IMR-90 (cell line): ENCODE results near the gene BMP10. TPM values are rescaled to one million over a fixed set of nuclear protein-coding genes. Genes with fewer than 3 reads are reported as not detected.
A peak's percentile ranks its signal among the peaks of the same experiment; 100 is the strongest.

Experiments used
- ATAC-seq: fragments of 200-7000 bp; cut with Tn5 transposase; 2 replicates; pipeline ENCODE4 v1.9.1; 2020; ENCODE audit warnings: low read depth, mild to moderate bottlenecking, moderate library complexity
- BruUV-seq: library from RNA; stranded (reverse); fragments of 400-500 nt; replicated peaks from 2 replicates; lab custom pipeline; 2021; lab: Mats Ljungman, UMichigan
- CTCF ChIA-PET: fragments of 300-600 bp; formaldehyde crosslinking; extraction: SDS; loops from one replicate; lab custom pipeline; 2021; ENCODE audit warnings: antibody characterized with exemption; lab: Yijun Ruan, JAX
- POLR2A ChIA-PET: fragments of 300-600 bp; sonication (Branson Sonifier 250); formaldehyde crosslinking; loops from one replicate; lab custom pipeline; 2022; ENCODE audit warnings: antibody characterized with exemption; ENCODE audit not compliant: unreplicated experiment; lab: Charles Lee
- DNase-seq: peaks from one replicate; pipeline ENCODE4 v3.0.0; 2013
- H2AFZ ChIP-seq: replicated peaks from 2 replicates; pipeline ENCODE3; 2013; ENCODE audit warnings: low read length, mild to moderate bottlenecking; ENCODE audit not compliant: poor library complexity
- H2AK5ac ChIP-seq: 2 replicates; pipeline ENCODE4 v1.6.1; 2013; ENCODE audit warnings: low read depth, low read length, inconsistent platforms
- H2AK9ac ChIP-seq: replicated peaks from 2 replicates; pipeline ENCODE3; 2013; ENCODE audit warnings: mild to moderate bottlenecking, low read depth, low read length, moderate library complexity; ENCODE audit not compliant: poor library complexity
- H2BK120ac ChIP-seq: 2 replicates; pipeline ENCODE4 v1.6.1; 2013; ENCODE audit warnings: low read depth, low read length, inconsistent platforms
- H2BK15ac ChIP-seq: 3 replicates; pipeline ENCODE4 v1.6.1; 2013; ENCODE audit warnings: low read depth, low read length, inconsistent platforms
- H2BK20ac ChIP-seq: 2 replicates; pipeline ENCODE4 v1.6.1; 2013; ENCODE audit warnings: low read depth, mild to moderate bottlenecking, inconsistent platforms, low read length, moderate library complexity
- H2BK5ac ChIP-seq: 2 replicates; pipeline ENCODE4 v1.6.1; 2013; ENCODE audit warnings: mild to moderate bottlenecking, low read depth, low read length, inconsistent platforms; ENCODE audit not compliant: poor library complexity, severe bottlenecking
- H3K14ac ChIP-seq: replicated peaks from 2 replicates; pipeline ENCODE4 v1.6.1; 2013; ENCODE audit warnings: low read depth, low read length, inconsistent platforms
- H3K18ac ChIP-seq: 2 replicates; pipeline ENCODE4 v1.6.1; 2013; ENCODE audit warnings: low read depth, low read length, control low read depth
- H3K23ac ChIP-seq: 2 replicates; pipeline ENCODE4 v1.6.1; 2013; ENCODE audit warnings: low read depth, low read length, inconsistent platforms
- H3K27ac ChIP-seq: 2 replicates; pipeline ENCODE4 v1.5.1; 2013; ENCODE audit warnings: mild to moderate bottlenecking, control low read depth, low read length; ENCODE audit not compliant: insufficient read depth
- H3K27me3 ChIP-seq: 2 replicates; pipeline ENCODE4 v1.6.1; 2013; ENCODE audit warnings: low read length; ENCODE audit not compliant: control insufficient read depth, insufficient read depth
- H3K36me3 ChIP-seq: 2 replicates; pipeline ENCODE4 v1.6.1; 2013; ENCODE audit warnings: low read length, mixed read lengths; ENCODE audit not compliant: control insufficient read depth, insufficient read depth
- H3K4ac ChIP-seq: 2 replicates; pipeline ENCODE4 v1.6.1; 2013; ENCODE audit warnings: low read depth, low read length, inconsistent platforms
- H3K4me1 ChIP-seq: 2 replicates; pipeline ENCODE4 v1.6.1; 2013; ENCODE audit warnings: low read length, mixed read lengths; ENCODE audit not compliant: control insufficient read depth, insufficient read depth
- H3K4me2 ChIP-seq: 2 replicates; pipeline ENCODE4 v1.6.1; 2013; ENCODE audit warnings: low read depth, mild to moderate bottlenecking, control low read depth, low read length, moderate library complexity
- H3K4me3 ChIP-seq: 2 replicates; pipeline ENCODE4 v1.5.1; 2013; ENCODE audit warnings: low read depth, mild to moderate bottlenecking, control low read depth, low read length, moderate library complexity; ENCODE audit not compliant: insufficient read depth
- H3K56ac ChIP-seq: 2 replicates; pipeline ENCODE4 v1.6.1; 2013; ENCODE audit warnings: low read length, inconsistent platforms; ENCODE audit not compliant: insufficient read depth; ENCODE audit errors: extremely low read depth
- H3K79me1 ChIP-seq, 2 experiments: 2 replicates each; pipeline ENCODE4 v1.6.1; 2013; ENCODE audit warnings: low read length in 2 of 2, inconsistent platforms in 1 of 2, low read depth in 1 of 2
- H3K9ac ChIP-seq: 2 replicates; pipeline ENCODE4 v1.6.1; 2013; ENCODE audit warnings: low read depth, low read length, control low read depth
- H3K9me1 ChIP-seq: 2 replicates; pipeline ENCODE4 v1.6.1; 2013; ENCODE audit warnings: low read length, inconsistent platforms; ENCODE audit not compliant: insufficient read depth
- H3K9me3 ChIP-seq: 2 replicates; pipeline ENCODE4 v1.6.1; 2013; ENCODE audit warnings: low read length; ENCODE audit not compliant: control insufficient read depth, insufficient read depth
- H4K20me1 ChIP-seq: 2 replicates; pipeline ENCODE4 v1.6.1; 2013; ENCODE audit warnings: low read length, inconsistent platforms; ENCODE audit not compliant: insufficient read depth
- H4K5ac ChIP-seq: 2 replicates; pipeline ENCODE4 v1.6.1; 2013; ENCODE audit warnings: mild to moderate bottlenecking, low read depth, low read length, control low read depth
- H4K8ac ChIP-seq, 2 experiments: 2 replicates each; pipeline ENCODE4 v1.6.1; 2013; ENCODE audit warnings: low read depth in 2 of 2, low read length in 2 of 2, control low read depth in 1 of 2, inconsistent platforms in 1 of 2
- H4K91ac ChIP-seq: 2 replicates; pipeline ENCODE4 v1.6.1; 2013; ENCODE audit warnings: low read depth, low read length, inconsistent platforms; ENCODE audit not compliant: insufficient read depth
- BHLHE40 ChIP-seq: fragments of 150-350 bp; IDR thresholded peaks from 2 replicates; pipeline ENCODE4 v1.6.1; 2016; ENCODE audit warnings: mild to moderate bottlenecking, low read depth, low read length
- CEBPB ChIP-seq: IDR thresholded peaks from 2 replicates; pipeline ENCODE4 v1.6.1; 2012; ENCODE audit warnings: low read depth, low read length, improper control_type of control experiment
- CHD1 ChIP-seq: IDR thresholded peaks from 2 replicates; pipeline ENCODE4 v1.6.1; 2012; ENCODE audit warnings: low read depth, low read length, improper control_type of control experiment
- CTCF ChIP-seq: conservative IDR thresholded peaks from 2 replicates; pipeline ENCODE4 v1.5.1; 2012; ENCODE audit warnings: mild to moderate bottlenecking, low read depth, low read length, improper control_type of control experiment
- ELK1 ChIP-seq: fragments of 150-350 bp; IDR thresholded peaks from 2 replicates; pipeline ENCODE4 v1.6.1; 2016; ENCODE audit warnings: low read depth, mild to moderate bottlenecking, low read length, moderate library complexity, borderline replicate concordance
- FOS ChIP-seq: fragments of 150-350 bp; IDR thresholded peaks from 2 replicates; pipeline ENCODE4 v1.6.1; 2016; ENCODE audit warnings: low read depth, low read length
- MAFK ChIP-seq: IDR thresholded peaks from 2 replicates; pipeline ENCODE4 v1.6.1; 2012; ENCODE audit warnings: low read depth, low read length, improper control_type of control experiment
- MAZ ChIP-seq: IDR thresholded peaks from 2 replicates; pipeline ENCODE4 v1.6.1; 2012; ENCODE audit warnings: low read depth, mild to moderate bottlenecking, low read length, improper control_type of control experiment, moderate library complexity, borderline replicate concordance
- MXI1 ChIP-seq: IDR thresholded peaks from 2 replicates; pipeline ENCODE4 v1.6.1; 2012; ENCODE audit warnings: low read depth, mild to moderate bottlenecking, low read length, moderate library complexity, borderline replicate concordance
- NFE2L2 ChIP-seq: fragments of 150-350 bp; IDR thresholded peaks from 2 replicates; pipeline ENCODE4 v1.6.1; 2016; ENCODE audit warnings: low read depth, mild to moderate bottlenecking, low read length
- POLR2A ChIP-seq: IDR thresholded peaks from 2 replicates; pipeline ENCODE4 v1.6.1; 2012; ENCODE audit warnings: mild to moderate bottlenecking, low read depth, low read length
- RAD21 ChIP-seq: IDR thresholded peaks from 2 replicates; pipeline ENCODE4 v1.6.1; 2012; ENCODE audit warnings: low read length, improper control_type of control experiment
- RCOR1 ChIP-seq: IDR thresholded peaks from 2 replicates; pipeline ENCODE4 v1.6.1; 2012; ENCODE audit warnings: mild to moderate bottlenecking, low read length, improper control_type of control experiment; ENCODE audit not compliant: insufficient replicate concordance
- RFX5 ChIP-seq: IDR thresholded peaks from 2 replicates; pipeline ENCODE4 v1.8.0; 2012; ENCODE audit warnings: low read depth, mild to moderate bottlenecking, low read length, moderate library complexity
- SMC3 ChIP-seq: fragments of 150-350 bp; IDR thresholded peaks from 2 replicates; pipeline ENCODE4 v1.6.1; 2016; ENCODE audit warnings: low read depth, mild to moderate bottlenecking, antibody characterized with exemption, low read length, moderate library complexity
- USF2 ChIP-seq: fragments of 150-350 bp; IDR thresholded peaks from 2 replicates; pipeline ENCODE4 v1.6.1; 2017; ENCODE audit warnings: mild to moderate bottlenecking, antibody characterized with exemption, low read length, low read depth
- WGBS, 2 experiments: methylation state at CpG; one replicate each; pipeline versions ENCODE4 v1.1.5 to v1.1.7; 2013; ENCODE audit warnings: missing lambda C conversion rate in 2 of 2; ENCODE audit not compliant: insufficient read length in 1 of 2; ENCODE audit errors: extremely low coverage in 2 of 2; 5-methylcytosine and 5-hydroxymethylcytosine counted together
- dilution Hi-C: fragments of 300-500 bp; cut with HindIII; formaldehyde crosslinking; loops from one replicate; pipeline ENCODE4 v1.14.3; 2018; ENCODE audit warnings: low sequenced_read_pairs; ENCODE audit not compliant: unreplicated experiment
- in situ Hi-C: fragments of 300-500 bp; cut with MboI; formaldehyde crosslinking; loops from 3 replicates; pipeline ENCODE4 v1.14.3; 2019; ENCODE audit warnings: low sequenced_read_pairs, inconsistent platforms, mixed read lengths
- intact Hi-C: fragments of 100-400 bp; cut with micrococcal nuclease; formaldehyde crosslinking; loops from 2 replicates; pipeline ENCODE4 v1.10.0; 2022
- polyA plus RNA-seq, 3 experiments: library from polyadenylated mRNA; depleted of rRNA; stranded (reverse); fragments of >200 nt; gene quantifications; 2 replicates each; pipeline ENCODE4 v1.2.3, GENCODE V29; 2012; ENCODE audit warnings: low replicate concordance in 1 of 3
- total RNA-seq: library from RNA; depleted of rRNA; stranded (reverse); fragments of >200 nt; gene quantifications from 2 replicates; pipeline ENCODE4 v1.2.3, GENCODE V29; 2012

The BMP10 gene
- total and polyA plus RNA-seq, 2 of the 4 experiments (the other 2 are of a cell fraction) = not detected

- in situ Hi-C loops = loop anchor here (5.0 kb wide), 1 partner anchor 211 kb away; no protein-coding TSS in a partner anchor
- H2AFZ ChIP-seq = no peak overlapping the region
- no peak overlapping the region for H3K4ac ChIP-seq
- H2BK20ac ChIP-seq = no peak overlapping the region; the same call in 1 of the 2 replicates
- POLR2A ChIA-PET = no interaction called here
- H2BK120ac ChIP-seq = no peak overlapping the region
- no peak overlapping the region for H3K56ac ChIP-seq
- TF ChIP-seq RCOR1 (no peak), CHD1 (no peak), BHLHE40 (no peak), ELK1 (no peak), FOS (no peak), USF2 (no peak), MAFK (no peak), MXI1 (no peak), POLR2A (no peak), SMC3 (no peak), CTCF (no peak), CEBPB (no peak), RFX5 (no peak), RAD21 (no peak), NFE2L2 (no peak), MAZ (no peak)
- no peaks in the 10 kb centered on the region for H3K36me3 ChIP-seq
- 0 out of 2 replicates have a peak overlapping the region, but pooled peaks have one; percentile 23 for H3K14ac ChIP-seq
- H3K4me1 ChIP-seq = peaks cover 3% of the 10 kb centered on the region; the same call in 1 of the 2 replicates
- H2AK9ac ChIP-seq = no peak overlapping the region
- H3K4me2 ChIP-seq = no peak overlapping the region
- no peak overlapping the region for H3K27ac ChIP-seq
- CTCF ChIA-PET = interaction anchor here (0.5 kb wide), 1 partner anchor 429 kb away, joined by 4 read pairs; no protein-coding TSS in a partner anchor
- H2AK5ac ChIP-seq = peak overlapping the region; percentile 12; the same call in 1 of the 2 replicates
- BruUV-seq = no TSS peak
- peaks cover 7% of the 10 kb centered on the region for H3K9me1 ChIP-seq
- H3K27me3 ChIP-seq = no peaks in the 10 kb centered on the region
- no peak overlapping the region for H2BK15ac ChIP-seq
- no peaks in the 10 kb centered on the region; the same call in 1 of the 2 replicates for H3K9me3 ChIP-seq
- no peak overlapping the region for H4K5ac ChIP-seq
- H3K4me3 ChIP-seq = no peak overlapping the region
- no peak overlapping the region for H4K8ac ChIP-seq
- H3K23ac ChIP-seq = no peak overlapping the region
- no peak for DNase-seq
- intact Hi-C loops = no loop called here
- no peak overlapping the region for H3K18ac ChIP-seq
- H3K79me1 ChIP-seq = no peaks in the 10 kb centered on the region
- H3K9ac ChIP-seq = no peak overlapping the region
- 84% methylated on average over 4 of the region's 7 CpGs; no CpG with 5 or more reads in 1 of the 2 experiments for WGBS, 2 experiments
- ATAC-seq = no peak
- dilution Hi-C loops = no loop called here
- no peaks in the 10 kb centered on the region for H4K20me1 ChIP-seq
- H4K91ac ChIP-seq = no peak overlapping the region
- H2BK5ac ChIP-seq = no peak overlapping the region
Observed at GRCh38 chr2:68918497-68918896, 47.3 kb upstream of the BMP10 start.
